Spleen (tissue), 11 donors: ENCODE results near the gene MED12L. TPM values are rescaled to one million over a fixed set of nuclear protein-coding genes. Genes with fewer than 3 reads are reported as not detected.

Experiments
- DNase-seq: peaks from one replicate; pipeline ENCODE4 v3.0.0-alpha.2; 2020
- H3K27ac ChIP-seq, 8 donors: fragments of 200-600 bp; sonication (generic) in 7 of 8; 1 replicate in 4 of 8; 2 replicates in 4 of 8; pipeline versions ENCODE4 v1.5.0 to v1.8.0; 2016 to 2021; ENCODE audit warnings: inconsistent platforms in 4 of 8, mild to moderate bottlenecking in 4 of 8, moderate library complexity in 1 of 8
- H3K27me3 ChIP-seq, 7 donors: fragments of 200-600 bp; sonication (generic) in 6 of 7; replicated peaks in 1 of 7; 1 replicate in 4 of 7; 2 replicates in 3 of 7; pipeline versions ENCODE4 v1.5.0 to v1.8.0; 2016 to 2021; ENCODE audit warnings: inconsistent platforms in 3 of 7, mild to moderate bottlenecking in 1 of 7
- H3K36me3 ChIP-seq, 6 donors: fragments of 200-600 bp; sonication (generic) in 5 of 6; 1 replicate in 4 of 6; 2 replicates in 2 of 6; pipeline versions ENCODE4 v1.5.0 to v1.8.0; 2016 to 2021; ENCODE audit warnings: inconsistent platforms in 2 of 6
- H3K4me1 ChIP-seq, 6 donors: fragments of 200-600 bp; sonication (generic) in 5 of 6; 1 replicate in 3 of 6; 2 replicates in 3 of 6; pipeline versions ENCODE4 v1.5.0 to v1.8.0; 2016 to 2021; ENCODE audit warnings: inconsistent platforms in 3 of 6
- H3K4me3 ChIP-seq, 8 donors: fragments of 200-600 bp; sonication (generic) in 7 of 8; 1 replicate in 4 of 8; 2 replicates in 4 of 8; pipeline versions ENCODE4 v1.5.0 to v1.8.0; 2016 to 2021; ENCODE audit warnings: inconsistent platforms in 4 of 8, mild to moderate bottlenecking in 4 of 8, moderate library complexity in 2 of 8
- H3K9me3 ChIP-seq, 8 donors: fragments of 200-600 bp; sonication (generic) in 7 of 8; 1 replicate in 4 of 8; 2 replicates in 4 of 8; pipeline versions ENCODE4 v1.5.0 to v1.8.0; 2016 to 2021; ENCODE audit warnings: inconsistent platforms in 4 of 8
- POLR2A ChIP-seq, 3 donors: fragments of 450-650 bp; IDR thresholded peaks; one replicate each; pipeline ENCODE4 v1.5.1; 2017; ENCODE audit warnings: antibody characterized with exemption in 3 of 3, mild to moderate bottlenecking in 1 of 3
- POLR2AphosphoS5 ChIP-seq, 3 donors: sonication (generic); formaldehyde crosslinking; IDR thresholded peaks; one replicate each; pipeline ENCODE4 v1.5.1; 2017; ENCODE audit warnings: antibody characterized with exemption in 3 of 3
- WGBS, 5 donors: extraction: QIAGEN DNeasy Blood & Tissue Kit in 3 of 5; methylation state at CpG; one replicate each; pipeline versions ENCODE4 v1.1.5 to v1.1.7; 2013 to 2018; 5-methylcytosine and 5-hydroxymethylcytosine counted together
- intact Hi-C: fragments of 100-400 bp; cut with DNase I; formaldehyde crosslinking; loops from one replicate; pipeline ENCODE4 v1.15.0; 2023; ENCODE audit warnings: low total_unique reads
- polyA plus RNA-seq, 3 donors: library from polyadenylated mRNA; stranded (reverse); fragments of 200-250 nt; gene quantifications; one replicate each; pipeline ENCODE4 v1.2.1, GENCODE V29; 2013
- total RNA-seq, 7 donors: library from RNA; depleted of rRNA in 3 of 7; stranded (reverse); fragments of >200 nt in 3 of 7; fragmentation: NEBNext Ultra II Directional in 4 of 7; extraction: Animal tissue kit (Norgen Biotek cat#: 25700) in 4 of 7; gene quantifications; one replicate each; pipeline versions ENCODE4 v1.1.0 to v1.2.1, GENCODE V29; 2016 to 2021
- TF ChIP-seq, protein P1 (sequence below), 11 experiments: fragments of 200-600 bp in 7 of 11; fragments of 450-650 bp in 4 of 11; sonication (generic) in 4 of 11; IDR thresholded peaks in 8 of 11; conservative IDR thresholded peaks in 3 of 11; 1 replicate in 7 of 11; 2 replicates in 4 of 11; pipeline versions ENCODE4 v1.4.0 to v1.8.0; 2016 to 2021; ENCODE audit warnings: antibody characterized with exemption in 11 of 11, inconsistent platforms in 4 of 11, mild to moderate bottlenecking in 1 of 11
- donor health status: healthy with polysubstance abuse.
- donor health status: DM: no; HTN: no; CAD: no; lungs with moderate emphysema.
- donor health status: DM: no; HTN: no; CAD: no.
- donor health status: Bipolar disorder and iron deficiency.
- donor health status: healthy.
- donor health status: DM: no; HTN: no; CAD: no.
- donor health status: DM: yes; HTN: yes; CAD: no.

Gene MED12L
- total and polyA plus RNA-seq, 10 donors, result 0.02 to 4.5 (median 1.5) TPM

- intact Hi-C loops, result loop anchor here (10.0 kb wide), 2 partner anchors 362 to 422 kb away; no protein-coding TSS in a partner anchor
- Histone ChIP-seq H3K27ac (no peak overlapping the region), H3K4me1 (peaks cover 0 to 15% (median 9%) of the 10 kb centered on the region in 6 donors), H3K4me3 (no peak overlapping the region), H3K27me3 (peaks cover 0 to 5% (median 0%) of the 10 kb centered on the region in 7 donors), H3K9me3 (no peaks in the 10 kb centered on the region), H3K36me3 (no peaks in the 10 kb centered on the region)
- no peak for DNase-seq
- TF ChIP-seq POLR2AphosphoS5 (IDR thresholded peaks at IDR 0.05), result no peak
- TF ChIP-seq, protein P1, sequence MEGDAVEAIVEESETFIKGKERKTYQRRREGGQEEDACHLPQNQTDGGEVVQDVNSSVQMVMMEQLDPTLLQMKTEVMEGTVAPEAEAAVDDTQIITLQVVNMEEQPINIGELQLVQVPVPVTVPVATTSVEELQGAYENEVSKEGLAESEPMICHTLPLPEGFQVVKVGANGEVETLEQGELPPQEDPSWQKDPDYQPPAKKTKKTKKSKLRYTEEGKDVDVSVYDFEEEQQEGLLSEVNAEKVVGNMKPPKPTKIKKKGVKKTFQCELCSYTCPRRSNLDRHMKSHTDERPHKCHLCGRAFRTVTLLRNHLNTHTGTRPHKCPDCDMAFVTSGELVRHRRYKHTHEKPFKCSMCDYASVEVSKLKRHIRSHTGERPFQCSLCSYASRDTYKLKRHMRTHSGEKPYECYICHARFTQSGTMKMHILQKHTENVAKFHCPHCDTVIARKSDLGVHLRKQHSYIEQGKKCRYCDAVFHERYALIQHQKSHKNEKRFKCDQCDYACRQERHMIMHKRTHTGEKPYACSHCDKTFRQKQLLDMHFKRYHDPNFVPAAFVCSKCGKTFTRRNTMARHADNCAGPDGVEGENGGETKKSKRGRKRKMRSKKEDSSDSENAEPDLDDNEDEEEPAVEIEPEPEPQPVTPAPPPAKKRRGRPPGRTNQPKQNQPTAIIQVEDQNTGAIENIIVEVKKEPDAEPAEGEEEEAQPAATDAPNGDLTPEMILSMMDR (IDR thresholded peaks at IDR 0.05 in 8 of 11, conservative IDR thresholded peaks at IDR 0.05 in 3 of 11), result no peak
- TF ChIP-seq POLR2A (IDR thresholded peaks at IDR 0.05), result no peak
- WGBS, 5 donors, result 48 to 82% (median 56%) methylated on average over 1 of the region's 1 CpG
Measured at GRCh38 chr3:151146731-151147091, 61.2 kb downstream of the MED12L start.

- peaks cover 0 to 15% (median 9%) of the 10 kb centered on the region in 6 donors for H3K4me1 ChIP-seq
- no peak overlapping the region for H3K4me3 ChIP-seq
- intact Hi-C loops, result loop anchor here (10.0 kb wide), 2 partner anchors 362 to 422 kb away; no protein-coding TSS in a partner anchor
- TF ChIP-seq POLR2AphosphoS5 (IDR thresholded peaks at IDR 0.05) (no peak), POLR2A (IDR thresholded peaks at IDR 0.05) (no peak)
- TF ChIP-seq, protein P1 (IDR thresholded peaks at IDR 0.05 in 8 of 11, conservative IDR thresholded peaks at IDR 0.05 in 3 of 11), result no peak
- DNase-seq, result no peak
- H3K9me3 ChIP-seq, result no peaks in the 10 kb centered on the region
- 76 to 88% (median 84%) methylated on average over 3 of the region's 3 CpGs for WGBS, 5 donors
- H3K27me3 ChIP-seq, result peaks cover 0 to 5% (median 0%) of the 10 kb centered on the region in 7 donors
- H3K36me3 ChIP-seq, result no peaks in the 10 kb centered on the region
- H3K27ac ChIP-seq, result no peak overlapping the region
Measured at GRCh38 chr3:151147299-151147698, 61.8 kb downstream of the MED12L start.

- Histone ChIP-seq H3K9me3 (no peaks in the 10 kb centered on the region), H3K4me1 (peaks cover 0 to 4% (median 0%) of the 10 kb centered on the region in 6 donors), H3K27me3 (no peaks in the 10 kb centered on the region), H3K27ac (no peak overlapping the region), H3K4me3 (no peak overlapping the region), H3K36me3 (no peaks in the 10 kb centered on the region)
- intact Hi-C loops, result no loop called here
- DNase-seq, result no peak
- TF ChIP-seq POLR2AphosphoS5 (IDR thresholded peaks at IDR 0.05) (no peak), POLR2A (IDR thresholded peaks at IDR 0.05) (no peak)
- TF ChIP-seq, protein P1 (IDR thresholded peaks at IDR 0.05 in 8 of 11, conservative IDR thresholded peaks at IDR 0.05 in 3 of 11), result no peak
- WGBS, 5 donors, result 93 to 99% (median 96%) methylated on average over 4 of the region's 4 CpGs
Measured at GRCh38 chr3:151152455-151153079, 67.1 kb downstream of the MED12L start.

GRCh38 chr3:151154566-151154965, 69.1 kb downstream of the MED12L start:
- H3K4me1 ChIP-seq, result peaks cover 0 to 4% (median 0%) of the 10 kb centered on the region in 6 donors
- H3K27me3 ChIP-seq, result no peaks in the 10 kb centered on the region
- no peak for DNase-seq
- 88 to 95% (median 90%) methylated on average over 6 of the region's 6 CpGs for WGBS, 5 donors
- H3K36me3 ChIP-seq, result no peaks in the 10 kb centered on the region
- no peaks in the 10 kb centered on the region for H3K9me3 ChIP-seq
- intact Hi-C loops, result no loop called here
- no peak overlapping the region for H3K4me3 ChIP-seq
- H3K27ac ChIP-seq, result no peak overlapping the region
- TF ChIP-seq POLR2A (IDR thresholded peaks at IDR 0.05) (no peak), POLR2AphosphoS5 (IDR thresholded peaks at IDR 0.05) (no peak)
- TF ChIP-seq, protein P1 (IDR thresholded peaks at IDR 0.05 in 8 of 11, conservative IDR thresholded peaks at IDR 0.05 in 3 of 11), result no peak
